Stimulated activated CD4-positive, alpha-beta T cell treated with anti-CD3 and anti-CD28 coated beads, Interleukin-2, amount 100 ng/mL, for 24 hours (primary cell): ENCODE data around the gene ZRANB3.
"Not testable (repeated sequence)": the region's sequence is repeated elsewhere in the genome, so short reads cannot be mapped to it uniquely, and the experiment has no call there.

Experiments
- DNase-seq, 2 donors: peaks; one replicate each; pipeline ENCODE4 v3.0.0-alpha.2; 2020

Gene ZRANB3

DNA sequence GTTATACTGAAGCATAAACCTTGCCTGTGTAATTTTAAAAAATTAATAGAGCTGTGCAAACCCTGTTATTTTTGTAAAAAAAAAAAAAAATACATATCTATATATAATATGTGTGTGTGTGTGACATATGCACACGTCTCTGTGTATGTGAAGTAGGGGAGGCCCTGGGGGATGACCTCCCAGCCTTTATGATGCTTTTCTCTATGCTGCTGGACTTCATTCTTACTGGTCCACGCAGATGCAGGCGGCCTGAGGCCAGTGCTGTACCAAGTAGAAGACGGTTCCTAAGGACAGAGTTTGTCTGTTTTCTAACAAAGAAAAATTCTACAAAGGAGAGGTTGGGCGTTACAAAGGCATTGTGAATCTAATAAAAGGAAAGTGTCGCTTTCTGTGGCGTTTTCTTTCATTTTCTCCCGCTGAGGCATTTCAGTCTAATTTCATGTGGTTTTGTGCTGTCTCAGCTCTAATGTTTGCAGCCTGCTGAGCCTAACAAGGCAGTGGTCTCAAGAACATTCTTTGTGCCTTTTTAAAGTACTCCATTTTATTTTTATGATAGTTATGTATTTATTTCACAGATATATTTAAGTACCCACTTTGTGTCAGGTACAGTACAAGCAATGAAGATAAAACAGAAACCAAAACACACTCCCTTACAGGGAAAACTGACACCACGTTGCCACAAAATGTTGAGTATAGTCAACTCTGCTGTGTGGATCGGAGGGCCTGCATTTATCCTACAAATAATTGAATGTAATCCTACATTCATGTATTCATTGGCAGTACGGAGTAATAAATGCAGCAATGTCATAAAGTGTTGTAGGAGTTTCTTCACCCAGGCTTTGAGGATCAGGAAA is 360.9 kb downstream of the ZRANB3 start:
- DNase-seq = no peak

DNA sequence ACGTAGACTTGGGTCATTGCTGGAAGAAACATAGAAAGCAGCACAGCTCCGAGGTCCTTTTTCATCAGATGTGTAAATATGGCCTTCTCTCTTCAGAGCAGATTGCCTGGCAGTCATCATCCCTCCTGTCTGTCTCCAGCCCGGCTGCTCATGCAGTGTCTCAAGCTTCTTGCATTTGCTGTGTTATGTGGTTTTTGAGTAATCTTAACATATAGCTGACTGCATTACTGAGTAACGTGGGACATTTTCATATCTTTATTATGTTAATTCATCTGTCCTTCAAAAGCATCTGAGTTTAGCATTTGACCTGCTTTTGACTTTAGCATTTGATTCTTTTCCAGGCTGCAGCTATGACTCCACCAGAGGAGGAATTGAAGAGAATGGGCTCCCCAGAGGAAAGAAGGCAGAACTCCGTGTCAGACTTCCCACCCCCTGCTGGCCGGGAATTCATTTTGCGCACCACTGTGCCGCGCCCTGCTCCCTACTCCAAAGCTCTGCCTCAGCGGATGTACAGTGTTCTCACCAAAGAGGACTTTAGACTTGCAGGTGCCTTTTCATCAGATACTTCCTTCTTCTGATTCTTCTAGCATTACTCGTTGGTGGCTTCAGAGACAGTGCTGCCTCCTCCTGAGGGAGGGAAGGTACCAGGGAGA is 362.7 kb downstream of the ZRANB3 start:
- no peak for DNase-seq

DNA sequence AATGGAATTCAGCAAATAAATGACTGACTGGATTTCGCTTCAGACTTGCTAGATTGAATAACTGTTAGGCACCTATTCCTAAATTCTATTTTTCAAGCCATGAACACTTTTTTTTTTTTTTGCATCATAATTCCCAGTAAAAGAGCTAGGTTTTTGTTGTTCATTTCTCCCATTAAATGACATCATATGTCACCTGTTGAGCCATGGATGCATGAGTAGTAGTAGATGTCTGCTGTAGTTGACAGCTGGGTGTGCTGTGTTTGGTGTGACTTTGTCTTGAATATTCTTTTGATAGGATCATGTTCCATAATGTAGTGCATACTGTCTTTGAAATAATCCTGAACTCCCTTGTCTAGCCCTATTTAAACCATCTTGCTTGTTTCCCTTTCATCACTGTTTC is 363.7 kb downstream of the ZRANB3 start:
- DNase-seq = no peak

DNA sequence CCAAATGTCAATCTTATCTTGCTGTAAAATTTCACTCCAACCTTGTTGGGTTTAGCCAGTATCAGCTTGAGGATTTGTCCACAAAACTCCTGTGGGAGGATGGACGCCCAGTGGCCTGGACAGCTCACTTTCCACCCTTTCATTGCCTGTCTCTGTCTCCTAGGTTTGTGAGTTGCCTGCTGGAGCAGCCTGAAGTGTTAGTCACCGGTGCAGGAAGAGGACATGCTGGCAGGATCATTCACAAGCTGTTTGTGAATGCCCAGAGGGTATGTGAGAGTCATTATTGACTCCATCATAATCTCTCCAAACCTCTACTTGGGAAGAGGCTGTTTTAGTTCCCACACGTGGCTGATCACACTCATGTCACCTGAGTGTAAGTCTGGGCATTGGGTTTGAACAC is 366.6 kb downstream of the ZRANB3 start:
- DNase-seq = no peak

DNA sequence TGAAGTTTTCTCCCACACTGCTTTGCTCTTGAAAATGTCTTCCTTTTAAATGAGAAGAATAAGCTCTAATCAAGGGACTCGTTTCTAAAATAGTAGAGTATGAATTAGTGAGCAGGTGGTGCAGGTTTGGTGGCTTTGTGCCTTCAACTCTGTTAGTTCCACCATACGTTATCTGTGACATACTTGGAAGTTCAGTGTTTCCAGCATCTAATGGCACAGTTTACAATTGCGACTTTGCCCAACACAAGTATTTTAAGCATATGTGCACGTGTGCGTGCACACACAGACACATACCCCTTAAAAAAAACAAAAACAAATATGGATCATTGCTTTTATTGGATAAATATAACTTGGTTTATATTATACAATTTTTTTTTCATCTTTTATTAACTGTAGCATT is 367.1 kb downstream of the ZRANB3 start:
- no peak for DNase-seq

DNA sequence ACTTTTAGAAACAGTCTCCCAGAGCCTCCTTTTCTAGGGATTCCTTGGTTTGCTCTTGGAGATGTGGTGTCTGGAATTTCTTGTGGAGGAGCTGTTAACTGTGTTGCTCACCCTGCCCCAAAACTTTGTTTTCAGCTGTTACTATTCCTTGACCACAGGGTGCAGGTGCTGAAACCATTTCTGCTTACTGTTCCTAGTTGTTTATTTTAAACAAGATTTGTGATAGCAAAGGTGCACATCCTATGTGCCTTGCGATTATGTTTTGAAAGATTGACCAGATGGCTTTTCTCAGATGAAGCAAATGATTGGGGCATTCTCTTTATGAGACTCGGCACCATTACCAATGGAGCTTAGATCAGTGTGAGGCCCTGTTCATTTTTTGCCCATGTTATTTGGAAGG is 367.7 kb downstream of the ZRANB3 start:
- no peak for DNase-seq

DNA sequence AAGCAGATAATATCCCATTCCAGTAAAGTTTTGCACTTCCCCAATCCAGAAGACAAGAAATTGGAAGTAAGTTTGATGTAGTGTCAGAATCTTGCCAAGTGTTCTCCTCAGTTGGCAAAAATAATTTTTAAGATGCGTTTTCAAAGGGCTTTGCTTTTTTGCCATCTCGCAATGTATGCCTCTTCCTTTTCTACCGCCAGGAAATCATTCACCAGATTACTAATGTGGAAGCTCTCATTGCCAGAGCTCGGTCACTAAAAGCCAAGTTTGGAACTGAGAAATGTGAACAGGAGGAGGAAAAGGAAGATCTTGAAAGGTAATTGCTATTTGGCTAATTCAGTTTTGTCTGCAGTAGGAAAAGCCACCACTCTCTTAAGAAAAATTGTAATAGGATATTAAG is 368.2 kb downstream of the ZRANB3 start:
- DNase-seq = no peak

DNA sequence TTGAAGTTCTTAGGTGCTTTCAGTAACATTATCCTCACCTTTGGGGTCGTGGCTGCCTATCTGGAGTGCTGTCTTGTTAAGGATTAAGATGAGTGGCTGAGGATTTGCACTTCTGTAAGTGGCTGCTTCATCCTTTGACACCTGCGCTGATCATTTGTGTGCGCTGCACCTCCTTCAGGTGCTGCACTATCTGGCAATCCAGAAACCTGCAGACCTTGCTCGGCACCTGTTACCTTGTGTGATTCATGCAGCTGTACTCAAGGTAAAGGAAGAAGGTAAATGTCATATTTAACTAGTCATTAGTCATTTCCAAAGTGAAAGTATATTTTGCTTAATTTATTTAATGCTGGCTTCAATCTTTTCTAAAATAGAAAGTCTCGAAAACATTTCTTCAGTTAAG is 368.6 kb downstream of the ZRANB3 start:
- no peak for DNase-seq

DNA sequence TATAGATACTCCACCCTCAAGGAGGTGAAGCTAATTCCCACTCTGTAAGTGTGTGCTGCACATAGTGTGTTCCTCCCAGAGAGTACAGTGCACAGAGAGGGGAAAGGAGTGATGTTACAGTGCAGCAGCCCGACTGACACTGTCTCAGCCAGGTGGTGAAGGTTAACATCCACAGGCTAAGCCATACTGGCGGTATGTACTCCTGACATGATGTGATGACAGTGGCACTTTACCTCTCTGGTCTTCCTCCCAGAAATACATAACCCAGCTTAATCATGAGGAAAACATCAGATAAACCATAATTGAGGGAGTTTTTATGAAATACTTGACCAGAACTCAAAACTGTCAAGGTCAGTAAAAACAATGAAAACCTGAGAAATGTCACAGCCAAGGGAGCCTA is 371.8 kb downstream of the ZRANB3 start:
- DNase-seq = no peak

DNA sequence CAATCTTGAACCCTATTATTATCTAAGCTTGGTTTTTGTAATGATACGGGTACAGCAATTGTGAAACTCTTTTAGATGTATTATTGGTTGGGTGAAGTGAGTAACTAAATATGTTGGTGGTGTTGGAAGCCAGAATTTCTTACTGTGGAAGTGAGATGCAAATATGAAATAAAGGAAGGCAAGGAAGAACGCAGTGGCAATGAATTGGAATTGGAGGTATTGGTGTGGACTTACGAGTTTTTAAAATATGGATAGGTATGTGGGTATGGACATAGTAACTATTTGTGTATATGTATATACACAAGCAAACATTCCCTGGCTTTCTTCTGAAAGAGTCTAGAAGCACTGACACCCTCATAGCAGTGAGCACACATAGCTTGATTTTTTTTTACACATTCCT is 373.2 kb downstream of the ZRANB3 start:
- DNase-seq = no peak

DNA sequence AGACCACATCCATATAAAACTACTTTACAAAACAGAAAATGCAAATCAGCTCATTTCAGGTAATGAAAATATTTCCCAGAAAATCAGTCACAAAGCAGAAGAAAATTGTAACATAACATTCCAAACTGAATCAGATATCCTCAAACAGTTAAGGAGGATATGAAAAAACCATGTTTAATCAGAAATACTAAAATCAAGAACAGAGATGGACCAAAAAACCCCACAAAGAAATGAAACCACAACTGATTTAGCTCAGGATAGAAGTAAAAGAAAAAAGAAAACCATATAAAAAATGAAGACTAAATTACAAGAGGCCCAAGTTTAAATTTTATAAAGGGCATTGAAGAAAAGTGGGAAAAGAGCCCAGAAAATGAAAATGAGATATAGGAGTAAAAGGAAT is 376.1 kb downstream of the ZRANB3 start:
- DNase-seq = no peak

DNA sequence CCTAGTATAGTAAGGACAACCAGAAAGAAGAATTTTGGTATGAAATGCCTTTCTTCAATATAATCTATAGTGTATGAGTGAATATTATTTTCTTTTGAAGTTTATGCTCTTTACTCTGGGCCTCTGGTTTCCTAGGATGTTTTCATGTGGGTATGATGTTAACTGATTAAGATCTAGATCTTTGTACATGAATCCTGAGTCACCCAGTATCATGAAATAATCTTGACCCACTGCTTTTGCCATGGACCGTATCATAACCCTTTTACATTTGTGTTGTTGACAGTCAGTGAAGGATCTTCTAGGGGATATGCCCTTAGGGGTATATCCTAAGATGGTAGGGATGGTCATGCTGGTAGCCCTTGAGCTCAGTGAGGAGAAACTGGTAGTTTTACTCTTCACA is 378.7 kb downstream of the ZRANB3 start:
- DNase-seq = no peak

DNA sequence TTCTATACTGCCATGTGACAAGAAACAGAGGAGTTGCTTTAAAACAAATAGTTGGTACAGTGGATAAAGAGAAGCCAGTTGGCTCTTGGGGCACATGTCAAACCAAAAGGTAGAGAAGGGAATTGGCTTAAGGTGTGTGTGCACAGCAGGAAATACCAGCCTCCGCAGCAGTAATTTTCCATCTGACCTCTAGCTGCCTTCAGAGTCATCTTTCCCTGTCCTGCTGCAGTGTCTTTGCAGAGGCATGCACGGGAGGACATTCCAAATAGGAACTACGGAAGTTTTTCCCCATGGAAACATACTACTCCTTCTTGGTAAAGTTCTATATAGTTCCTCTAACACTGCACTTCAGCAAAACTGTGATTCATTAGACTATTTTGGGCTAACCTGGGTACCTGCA is 379.4 kb downstream of the ZRANB3 start:
- DNase-seq = no peak

DNA sequence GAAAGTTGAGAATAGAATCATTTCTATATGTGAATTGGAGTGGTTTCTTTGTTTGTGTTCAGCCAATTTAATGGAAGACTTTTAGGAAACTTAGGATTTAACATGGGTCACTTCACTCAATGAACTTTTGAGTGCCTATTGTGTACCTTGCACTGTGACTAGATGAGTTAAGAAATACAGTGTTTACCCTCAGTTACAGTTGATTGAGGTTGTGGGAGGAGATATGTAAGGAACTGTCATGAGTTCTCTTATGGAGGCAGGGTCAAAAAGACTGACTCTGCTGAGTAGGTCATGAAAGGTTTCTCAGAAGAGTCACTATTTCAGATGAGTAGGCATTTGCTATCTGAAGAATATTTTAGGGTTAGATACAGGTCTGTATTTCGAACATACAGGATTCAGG is 380.3 kb downstream of the ZRANB3 start:
- no peak for DNase-seq

DNA sequence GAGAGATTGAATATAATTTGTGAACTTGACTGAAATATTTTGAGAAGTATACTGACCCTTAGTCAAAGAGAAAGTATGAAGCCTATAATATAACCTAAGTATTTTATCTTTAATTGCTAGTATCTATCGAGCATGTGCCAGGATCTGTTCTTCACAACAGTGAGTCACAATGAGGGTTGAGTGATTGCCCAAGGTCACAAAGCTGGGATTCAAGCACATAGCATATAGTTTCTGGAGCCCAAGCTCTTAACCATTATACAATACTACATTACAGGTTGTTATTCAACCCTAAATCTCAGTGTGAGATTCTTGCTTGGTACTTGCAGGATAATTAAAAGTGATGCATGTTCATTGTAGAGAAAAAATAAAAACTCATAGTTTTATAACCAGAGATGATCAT is 381.8 kb downstream of the ZRANB3 start:
- DNase-seq = no peak

DNA sequence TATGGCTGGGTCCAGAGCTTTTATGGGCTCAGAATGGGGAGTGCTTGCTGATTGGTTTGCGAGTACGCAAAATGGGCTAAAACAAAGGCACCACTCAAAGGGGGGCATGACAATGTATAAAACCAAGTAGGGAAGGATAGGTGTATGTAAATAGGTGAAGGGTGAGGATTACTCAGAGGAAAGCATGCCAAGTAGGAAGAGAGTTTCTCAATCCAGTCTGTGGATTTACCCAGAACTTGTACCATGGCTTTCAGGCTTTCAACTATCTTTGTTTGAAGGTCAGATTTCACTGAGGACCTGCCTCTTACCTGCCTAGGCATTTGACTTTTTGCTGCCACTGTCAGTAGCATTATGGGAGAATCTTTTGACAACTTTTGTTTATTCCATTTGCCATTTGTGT is 386.7 kb downstream of the ZRANB3 start:
- DNase-seq = no peak

DNA sequence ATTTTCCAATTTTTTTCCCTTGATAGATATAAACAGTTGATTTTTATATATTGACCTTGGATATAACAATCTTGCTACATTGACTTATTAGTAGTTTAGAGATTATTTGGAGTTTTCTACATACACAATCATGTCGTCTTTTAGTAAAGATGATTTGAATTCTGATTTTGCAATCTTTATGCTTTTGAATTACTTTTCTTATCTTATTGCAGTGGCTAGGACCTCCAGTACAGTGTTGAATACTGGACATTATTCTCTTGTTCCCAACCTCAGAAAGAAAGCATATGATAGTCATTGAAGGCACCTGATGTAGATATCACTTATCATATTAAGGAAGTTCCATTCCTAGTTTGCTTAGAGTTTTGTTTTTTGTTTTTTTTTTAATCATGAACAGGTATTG is 388.7 kb downstream of the ZRANB3 start:
- no peak for DNase-seq

DNA sequence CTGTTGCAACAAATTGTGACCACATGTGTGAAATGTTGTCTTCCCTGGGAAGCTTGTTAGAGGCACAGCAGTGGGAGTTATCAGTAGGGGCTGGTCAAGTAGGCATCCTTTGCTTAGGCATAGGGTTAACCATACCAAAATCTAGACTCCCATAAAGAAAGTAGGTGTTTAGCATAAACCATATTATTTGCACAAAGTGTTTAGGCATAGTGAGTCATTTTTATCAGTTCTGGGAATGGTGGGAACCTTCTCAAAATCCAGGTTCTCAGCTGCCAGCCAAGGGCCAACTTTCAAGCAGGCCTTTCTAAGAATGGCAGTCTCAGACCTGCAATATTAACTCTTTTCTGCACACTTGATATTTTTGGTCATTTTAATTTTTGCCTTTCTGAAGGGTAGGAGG is 390.4 kb downstream of the ZRANB3 start:
- no peak for DNase-seq

DNA sequence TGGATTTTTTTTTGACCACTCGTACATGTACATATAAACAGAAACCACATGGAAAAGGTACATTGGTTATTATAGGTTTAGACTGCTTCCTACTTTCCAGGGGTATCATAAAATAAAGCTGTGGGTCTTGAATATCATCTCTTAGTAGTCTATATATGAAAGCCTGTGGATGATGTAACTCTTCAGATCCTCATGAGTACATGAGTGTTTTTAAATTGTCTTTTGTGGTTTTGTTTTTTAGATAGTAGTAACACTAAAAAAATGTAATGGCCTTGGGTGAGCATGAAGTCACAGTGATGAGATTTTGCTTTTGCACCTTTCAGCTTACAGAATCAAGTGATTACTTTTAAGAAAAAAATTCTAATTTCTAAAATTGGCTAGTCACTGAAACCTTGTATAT is 398.7 kb downstream of the ZRANB3 start:
- DNase-seq = no peak

DNA sequence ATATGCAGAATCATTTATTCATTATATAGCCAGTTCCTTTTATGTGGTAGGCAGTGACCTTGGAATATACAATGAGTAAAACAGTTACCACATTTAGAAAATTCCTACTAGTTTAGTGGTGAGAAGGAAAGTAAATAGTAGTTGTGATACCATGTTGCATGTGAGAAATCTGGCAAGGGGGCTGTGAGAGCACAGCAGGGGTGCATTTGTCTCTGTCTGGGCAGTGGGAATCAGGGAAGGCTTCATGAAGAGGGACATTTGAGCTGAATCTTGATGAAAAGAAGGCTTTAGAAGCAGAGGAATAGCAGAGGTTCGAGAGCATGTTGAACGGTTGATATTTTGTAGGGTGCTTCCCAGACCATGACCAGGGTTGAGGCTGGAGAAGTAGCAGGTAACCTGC is 400.3 kb downstream of the ZRANB3 start:
- no peak for DNase-seq

DNA sequence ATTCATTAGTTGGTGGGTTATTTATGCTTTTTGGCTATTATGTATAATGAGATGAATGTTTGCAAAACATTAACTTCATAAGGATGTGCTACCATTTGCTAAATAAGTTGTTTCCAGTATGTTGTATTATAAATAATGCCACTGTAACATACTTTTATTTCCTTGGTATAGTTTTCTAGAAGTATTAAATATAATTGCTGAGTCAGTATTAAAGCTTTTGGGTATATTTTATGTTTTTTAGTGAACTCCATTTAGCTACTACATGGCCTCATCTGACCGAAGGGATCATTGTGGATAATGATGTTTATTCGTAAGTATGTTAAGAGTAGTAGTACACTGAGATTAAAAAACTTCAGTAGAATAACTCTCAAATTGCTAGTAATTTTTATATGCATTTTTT is 405.1 kb downstream of the ZRANB3 start:
- DNase-seq = no peak

DNA sequence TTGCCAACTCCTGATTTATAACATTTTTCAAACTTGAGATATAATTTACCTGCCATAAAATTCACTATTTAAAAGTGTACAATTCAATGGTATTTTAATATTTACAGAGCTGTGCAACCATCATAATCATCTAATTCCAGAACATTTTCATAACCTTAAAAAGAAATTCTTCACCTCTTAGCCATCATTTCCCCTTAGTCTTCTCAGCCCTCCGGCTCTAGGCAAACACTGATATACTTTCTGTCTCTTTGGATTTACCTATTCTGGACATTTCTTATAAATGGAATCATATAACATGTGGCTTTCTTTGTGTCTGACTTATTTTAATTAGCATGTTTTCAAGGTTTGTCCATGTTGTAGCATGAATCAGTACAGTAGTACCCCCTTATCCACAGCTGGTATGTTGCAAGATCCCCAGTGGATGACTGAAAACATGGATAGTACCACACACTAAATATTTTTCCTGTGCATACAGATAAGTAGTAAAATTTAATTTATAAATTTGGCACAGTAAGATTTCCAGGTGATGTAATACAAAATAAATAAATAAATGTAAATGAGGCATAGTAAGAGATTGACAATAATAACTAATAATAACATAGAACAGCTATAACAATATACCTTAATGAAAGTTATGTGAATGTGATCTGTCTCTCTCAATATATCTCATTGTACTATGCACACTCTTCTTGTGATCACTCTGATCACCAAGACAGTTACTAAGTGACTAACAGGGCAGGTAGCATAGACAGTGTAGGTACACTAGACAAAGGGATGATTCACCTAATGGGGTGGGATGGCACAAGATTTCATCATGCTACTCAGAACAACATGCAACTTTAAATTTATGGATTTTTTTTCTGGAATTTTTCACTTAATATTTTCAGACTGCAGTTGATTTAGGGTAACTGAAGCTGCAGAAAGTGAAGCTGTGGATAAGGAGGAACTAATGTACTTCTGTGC is 405.8 kb downstream of the ZRANB3 start:
- DNase-seq = no peak

DNA sequence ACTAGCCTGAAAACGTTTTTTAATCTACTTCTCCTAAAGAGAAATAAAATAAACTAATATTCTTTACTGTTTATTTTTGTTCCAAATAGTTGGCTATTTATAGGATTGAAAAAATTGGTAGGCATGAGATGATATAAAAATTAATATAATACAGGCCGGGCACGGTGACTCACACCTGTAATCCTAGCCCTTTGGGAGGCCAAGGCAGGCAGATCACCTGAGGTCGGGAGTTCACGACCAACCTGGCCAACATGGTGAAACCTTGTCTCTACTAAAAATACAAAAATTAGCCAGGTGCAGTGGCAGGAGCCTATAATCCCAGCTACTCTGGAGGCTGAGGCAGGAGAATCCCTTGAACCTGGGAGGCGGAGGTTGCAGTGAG is 409.4 kb downstream of the ZRANB3 start:
- DNase-seq = not testable (repeated sequence)
